Fibroblast of the conjunctiva (primary cell): ENCODE data around the gene PPP1R16B.

Experiments used
- DNase-seq: peaks from one replicate; pipeline ENCODE4 v3.0.0-alpha.2; 2010; ENCODE audit warnings: low read depth

The PPP1R16B gene

GRCh38 chr20:38965264-38965663 lies 159.8 kb downstream of the PPP1R16B start:
- no peak for DNase-seq

- no peak for DNase-seq
Observed at GRCh38 chr20:38968090-38968489, 162.6 kb downstream of the PPP1R16B start.

GRCh38 chr20:38969708-38970107 lies 164.2 kb downstream of the PPP1R16B start:
- DNase-seq, result no peak

- no peak for DNase-seq
Observed at GRCh38 chr20:38970302-38970701, 164.8 kb downstream of the PPP1R16B start.
